GM21528 (cell line): ENCODE data around the gene GSTA3.
"Not testable (repeated sequence)": the region's sequence is repeated elsewhere in the genome, so short reads cannot be mapped to it uniquely, and the experiment has no call there.

ENCODE experiments used
- ATAC-seq: cut with Tn5 transposase; IDR thresholded peaks from one replicate; pipeline ENCODE4 v1.9.1; 2021; ENCODE audit warnings: mild to moderate bottlenecking, moderate library complexity; ENCODE audit not compliant: unreplicated experiment, low FRiP score

The GSTA3 gene

GRCh38 chr6:52870335-52871091, 39.0 kb downstream of the GSTA3 start:
- ATAC-seq, result not testable (repeated sequence)

GRCh38 chr6:52868899-52869298, 40.6 kb downstream of the GSTA3 start:
- not testable (repeated sequence) for ATAC-seq

GRCh38 chr6:52868240-52868639, 41.3 kb downstream of the GSTA3 start:
- no peak for ATAC-seq

GRCh38 chr6:52861151-52861550, 48.3 kb downstream of the GSTA3 start:
- ATAC-seq, result not testable (repeated sequence)

DNA sequence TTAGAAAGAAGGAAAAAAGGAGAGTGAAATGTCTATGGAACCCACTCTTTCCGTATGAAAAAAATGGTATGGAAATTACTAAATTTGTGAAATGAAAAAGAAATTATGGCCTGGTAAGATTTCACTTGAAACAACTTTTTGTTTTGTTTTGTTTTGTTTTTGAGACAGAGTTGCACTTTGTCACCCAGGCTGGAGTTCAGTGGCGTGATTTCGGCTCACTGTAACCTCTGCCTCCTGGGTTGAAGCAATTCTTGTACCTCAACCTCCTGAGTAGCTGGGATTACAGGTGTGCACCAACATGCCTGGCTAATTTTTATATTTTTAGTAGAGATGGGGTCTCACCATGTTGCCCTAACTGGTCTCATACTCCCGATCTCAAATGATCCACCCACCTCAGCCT, 51.1 kb downstream of the GSTA3 start:
- ATAC-seq, result no peak

GRCh38 chr6:52856137-52856536, 53.4 kb downstream of the GSTA3 start:
- ATAC-seq, result not testable (repeated sequence)

- ATAC-seq, result no peak
Observed at GRCh38 chr6:52849137-52849536, 60.4 kb downstream of the GSTA3 start.
